GM18511 (cell line): ENCODE results near the gene MCL1.

ENCODE experiments used
- ATAC-seq: cut with Tn5 transposase; IDR thresholded peaks from one replicate; pipeline ENCODE4 v1.9.1; 2021; ENCODE audit warnings: mild to moderate bottlenecking, moderate library complexity; ENCODE audit not compliant: unreplicated experiment

The MCL1 gene

DNA sequence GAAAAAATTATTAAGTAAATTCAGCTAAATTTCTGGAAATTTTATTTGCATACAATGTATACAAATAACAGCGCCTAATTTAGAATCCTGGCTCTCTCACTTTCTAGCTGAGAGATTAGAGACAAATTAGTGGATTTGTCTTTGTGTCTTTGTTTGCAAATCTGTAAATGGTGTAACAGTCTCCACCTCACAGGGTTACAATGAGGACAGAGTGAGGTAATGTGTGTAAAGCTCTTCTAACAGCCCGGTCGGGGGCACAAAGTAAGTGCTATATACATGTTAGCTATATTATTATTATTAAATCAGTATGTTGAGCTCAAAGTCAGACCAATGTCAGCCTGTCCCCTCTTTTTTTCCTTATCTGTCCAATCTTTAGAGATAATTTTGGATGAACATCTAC lies 35.2 kb downstream of the MCL1 start:
- ATAC-seq, result no peak

DNA sequence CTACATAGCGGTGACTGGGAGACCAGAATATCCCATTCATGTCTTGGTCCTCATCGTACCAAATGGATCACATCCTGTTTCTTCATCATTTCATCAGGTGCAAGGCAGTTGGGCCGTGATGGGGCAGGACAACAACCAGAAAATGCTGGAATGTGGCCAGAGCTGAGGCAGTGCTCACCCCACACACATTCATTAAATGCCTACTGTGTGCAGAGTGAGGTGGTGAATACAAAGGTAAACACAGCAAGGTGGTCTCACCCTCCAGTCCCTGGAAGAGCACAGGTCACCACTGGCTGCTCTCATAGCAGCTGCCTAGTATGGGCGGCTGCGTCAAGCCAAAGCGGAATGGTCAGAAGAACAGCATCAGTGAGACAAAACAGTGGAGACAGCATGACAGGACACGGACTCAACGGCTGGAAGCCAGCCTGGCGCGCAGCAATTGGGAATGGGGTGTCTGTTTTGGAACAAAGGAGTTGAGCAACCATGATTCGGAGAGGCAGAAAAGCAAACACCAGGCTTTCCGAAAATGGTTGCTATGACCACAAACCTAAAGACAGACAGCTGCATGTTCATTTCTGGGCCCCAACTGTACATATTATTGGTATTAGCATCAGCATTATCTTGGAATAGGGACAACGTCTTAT lies 35.8 kb downstream of the MCL1 start:
- no peak for ATAC-seq

DNA sequence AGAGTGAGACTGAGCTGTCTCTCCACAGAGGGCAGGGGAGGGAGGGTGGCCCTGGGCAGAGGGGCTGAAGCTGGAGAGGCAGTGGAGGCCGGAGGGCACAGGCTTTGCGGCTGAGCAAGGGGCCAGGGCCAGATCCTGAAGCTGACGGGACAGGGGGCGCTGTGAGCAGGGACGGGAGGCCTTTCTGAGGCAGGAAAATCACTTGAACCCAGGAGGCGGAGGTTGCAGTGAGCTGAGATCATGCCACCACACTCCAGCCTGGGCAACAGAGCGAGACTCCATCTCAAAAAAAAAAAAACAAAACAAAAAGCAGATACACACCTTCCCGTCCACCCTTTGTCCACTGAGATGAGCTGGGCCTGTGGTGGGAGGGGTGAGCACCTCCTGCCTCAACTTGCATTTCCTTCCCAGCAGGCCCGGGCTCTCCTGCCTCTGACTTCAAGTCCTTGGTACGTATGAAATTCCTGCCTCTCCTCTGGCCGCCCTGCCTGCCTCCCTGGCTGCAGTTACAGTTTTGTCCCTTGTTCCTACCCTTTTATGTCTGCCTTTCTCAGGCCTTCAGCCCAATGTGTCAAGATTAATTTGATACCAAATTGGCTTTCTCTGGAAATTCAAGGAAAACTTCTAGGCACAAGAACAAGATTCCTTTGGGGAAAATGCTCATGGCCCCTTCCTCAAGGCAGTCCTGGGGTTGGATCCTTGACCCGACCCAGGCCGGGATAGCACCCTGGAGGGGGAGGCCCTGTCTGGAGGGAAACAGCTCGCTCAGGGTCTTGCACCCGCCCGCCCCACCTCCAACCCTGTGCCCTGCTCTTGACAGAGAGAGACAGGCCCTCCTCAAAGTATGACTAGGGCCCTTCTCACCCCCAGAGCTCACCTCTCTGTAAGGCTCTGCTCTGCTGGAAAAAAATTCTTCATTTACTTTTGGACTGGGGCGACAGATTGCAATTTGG lies 41.4 kb downstream of the MCL1 start:
- no peak for ATAC-seq

DNA sequence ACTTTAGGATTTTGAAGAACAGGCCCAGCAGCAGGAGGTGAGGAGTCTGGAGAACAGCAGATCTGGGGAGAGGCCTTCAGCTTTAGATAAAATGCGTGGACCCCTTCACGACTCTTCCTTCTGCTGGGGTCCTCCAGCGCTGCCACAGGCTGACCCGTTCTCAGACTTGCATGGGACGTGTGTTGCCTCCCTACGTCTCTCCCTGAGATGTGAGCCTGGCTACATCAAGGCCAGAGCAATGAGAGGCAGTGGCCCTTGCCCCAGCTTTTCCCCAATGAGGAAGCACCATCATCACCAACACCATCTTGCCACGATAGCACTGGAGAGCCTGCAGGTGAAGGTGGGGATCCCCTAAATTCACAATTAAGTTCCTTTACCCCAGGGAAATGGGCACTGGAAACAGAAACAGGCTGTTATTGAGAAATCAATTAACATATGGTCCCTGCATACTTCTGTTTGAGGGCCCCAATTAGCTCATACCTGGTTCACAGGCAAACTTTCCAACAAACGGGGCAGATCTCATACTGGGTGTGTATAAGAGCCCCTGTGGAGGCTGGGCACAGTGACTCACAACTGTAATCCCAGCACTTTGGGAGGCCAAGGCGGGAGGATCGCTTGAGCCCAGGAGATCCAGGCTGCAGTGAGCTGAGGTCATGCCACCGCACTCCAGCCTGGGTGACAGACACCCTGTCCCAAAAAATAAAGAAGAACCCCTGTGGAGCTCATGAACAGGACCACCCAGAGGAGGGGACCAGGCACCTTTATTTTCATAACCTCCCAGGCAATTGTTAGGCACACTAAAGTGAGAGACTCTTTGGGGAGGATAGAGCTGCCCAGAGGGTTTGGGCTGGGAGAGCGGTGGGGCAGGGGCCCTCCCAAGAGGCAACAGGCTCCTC lies 42.3 kb downstream of the MCL1 start:
- no peak for ATAC-seq

DNA sequence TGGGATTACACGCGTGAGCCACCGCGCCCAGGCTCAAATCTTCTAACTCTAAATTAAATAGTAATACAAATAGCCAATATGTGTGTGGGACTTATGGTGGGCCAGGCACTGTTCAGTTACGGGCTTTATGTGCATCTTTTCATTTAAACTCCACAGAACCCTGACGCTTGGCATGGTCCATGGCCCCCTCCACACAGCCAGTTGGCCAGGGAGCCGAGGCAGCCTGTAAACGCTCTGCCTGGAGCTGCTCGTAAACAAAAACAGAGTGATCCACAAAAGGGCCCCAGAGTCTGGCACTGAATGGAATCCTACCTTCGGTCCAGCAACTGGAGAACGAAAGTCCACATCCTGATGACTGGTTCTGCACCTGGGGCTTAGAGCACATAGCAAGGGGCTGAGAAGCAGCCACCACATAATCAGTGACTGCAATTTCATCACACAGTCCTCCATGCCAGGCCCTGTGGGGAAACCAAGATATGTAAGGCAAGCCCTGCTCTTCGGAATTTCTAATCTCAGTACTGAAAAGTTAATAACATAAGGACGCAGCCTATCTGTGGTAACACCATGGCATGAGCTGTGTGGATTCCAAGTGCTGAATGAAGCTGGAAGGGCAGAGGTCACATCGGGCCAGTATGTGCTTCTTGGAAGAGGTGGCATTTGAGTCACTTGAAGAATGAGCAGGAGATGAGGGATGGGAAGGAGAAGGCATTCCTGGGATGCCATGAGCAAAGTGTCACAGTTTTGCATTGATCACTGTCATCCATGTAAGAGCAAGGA lies 43.7 kb downstream of the MCL1 start:
- ATAC-seq, result no peak

DNA sequence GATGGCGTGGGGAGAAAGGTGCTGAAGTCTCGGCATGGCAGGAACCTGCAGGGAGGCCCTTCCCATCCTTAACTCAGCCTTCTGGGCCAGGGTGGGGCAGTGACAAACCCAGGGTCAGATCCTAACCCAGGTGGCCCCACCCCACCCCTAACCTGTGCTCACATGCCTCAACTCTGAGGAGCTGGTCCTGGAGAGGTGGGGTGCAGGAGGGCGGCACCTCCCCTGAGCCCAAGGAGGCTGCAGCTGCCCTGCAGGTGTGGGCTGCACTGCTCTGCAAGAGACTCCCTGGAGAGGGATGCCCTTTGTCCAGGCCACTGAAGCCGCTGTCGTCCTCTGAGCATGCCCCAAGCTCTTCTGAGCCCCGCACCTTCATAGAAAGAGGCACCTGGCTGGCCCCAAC lies 45.4 kb downstream of the MCL1 start:
- ATAC-seq, result no peak

DNA sequence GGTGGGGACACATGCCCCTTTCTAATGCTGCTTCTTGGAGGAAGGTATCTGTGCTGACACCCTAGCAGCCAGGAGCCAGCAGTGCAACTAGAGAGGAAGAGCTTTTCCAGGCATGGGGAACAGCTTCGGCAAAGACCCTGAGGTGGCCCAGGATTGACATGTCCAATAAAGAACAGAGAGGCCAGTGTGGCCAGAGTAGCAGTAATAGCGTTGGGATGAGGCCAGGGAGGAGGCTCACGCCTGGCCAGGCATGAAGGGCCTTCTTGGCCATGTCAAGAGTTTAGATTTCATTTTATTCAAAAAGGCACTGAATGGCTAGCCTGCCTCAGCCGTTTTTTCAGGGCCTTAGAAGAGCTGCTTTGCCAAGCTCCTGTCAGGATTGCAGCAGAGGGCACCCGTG lies 46.5 kb downstream of the MCL1 start:
- ATAC-seq, result no peak

DNA sequence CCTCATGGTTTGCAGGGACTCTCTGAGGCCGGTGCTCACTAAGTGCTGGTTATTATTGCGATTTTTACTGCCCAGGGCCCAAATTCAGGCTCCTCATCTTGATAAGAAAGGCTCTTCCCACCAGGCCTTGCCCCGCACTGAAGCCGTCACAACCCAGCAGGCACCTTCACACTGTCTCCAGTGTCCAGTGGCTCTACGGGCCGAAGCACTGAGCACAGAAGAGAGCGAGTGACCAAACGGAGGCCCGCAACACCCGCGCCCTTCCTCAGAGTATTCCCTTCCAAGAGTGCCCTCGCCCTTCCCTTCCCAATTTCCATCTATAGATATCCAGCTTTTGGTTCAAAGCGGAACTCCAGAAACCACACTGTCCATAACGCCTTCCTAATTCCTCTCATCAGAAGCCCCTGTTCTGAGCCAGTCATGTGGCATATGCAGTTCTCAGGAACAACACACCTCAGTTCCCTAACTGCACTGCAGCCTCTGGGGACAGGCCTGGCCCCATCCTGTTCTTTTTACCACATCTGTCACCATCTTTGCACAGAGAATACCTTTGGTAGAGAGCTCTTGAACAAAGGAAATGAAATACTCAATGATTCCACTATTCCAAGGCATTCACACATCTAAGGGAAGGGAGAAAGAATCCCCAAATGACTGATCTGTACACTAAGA lies 48.8 kb downstream of the MCL1 start:
- ATAC-seq, result no peak

DNA sequence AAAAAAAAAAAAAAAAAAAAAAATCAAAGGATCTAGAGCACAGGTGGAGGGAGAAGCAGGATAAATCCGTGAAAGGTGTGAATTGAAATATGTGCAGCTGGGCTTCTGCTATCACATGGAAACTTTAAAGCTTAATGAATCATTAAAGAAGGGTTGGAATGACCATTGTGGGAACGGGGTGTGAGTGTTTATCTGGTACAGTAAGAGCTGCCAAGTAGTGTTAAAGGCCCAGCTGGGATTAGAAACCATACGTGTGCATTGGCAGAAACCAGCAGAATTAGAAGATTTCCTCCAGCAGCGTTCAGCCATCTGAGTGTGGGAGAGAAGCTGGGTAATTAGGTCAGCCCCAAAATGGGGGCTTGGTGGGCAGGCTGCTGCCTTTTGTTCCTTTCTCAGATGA lies 50.4 kb downstream of the MCL1 start:
- no peak for ATAC-seq

DNA sequence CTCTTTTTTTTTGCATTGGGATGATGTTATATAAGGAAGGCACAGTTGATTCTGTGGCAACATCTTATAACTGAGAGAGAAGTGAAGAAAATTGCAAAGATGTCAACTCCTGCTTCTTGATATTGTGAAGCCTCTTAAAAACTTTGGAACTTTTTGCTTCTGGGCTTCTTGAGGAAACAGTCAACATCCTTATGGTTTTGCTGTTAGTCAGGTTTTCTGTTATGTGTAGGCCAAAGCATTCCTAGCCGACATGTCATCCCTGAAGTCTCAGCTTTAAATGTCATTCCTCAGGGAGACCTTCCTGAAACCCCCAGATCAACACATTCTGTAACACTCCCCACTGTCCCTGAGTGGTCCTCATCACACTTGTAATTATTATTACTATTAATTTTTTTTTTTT lies 51.2 kb downstream of the MCL1 start:
- ATAC-seq, result no peak

DNA sequence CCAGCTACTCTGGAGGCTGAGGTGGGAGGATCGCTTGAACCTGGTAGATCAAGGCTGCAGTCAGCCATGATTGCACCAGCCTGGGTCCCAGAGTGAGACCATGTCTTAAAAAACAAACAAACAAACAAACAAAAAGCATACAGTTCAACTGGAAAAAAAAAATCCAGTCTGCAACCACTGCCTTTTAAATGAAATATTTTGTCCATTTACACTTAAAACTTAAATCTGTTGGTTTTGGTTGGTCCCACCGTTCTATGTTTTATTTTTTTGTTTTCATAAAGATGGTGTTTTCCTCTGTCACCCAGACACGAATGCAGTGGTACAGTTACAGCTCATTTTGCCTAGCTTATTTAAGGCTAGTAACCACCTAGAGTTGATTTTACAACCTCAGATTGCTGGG lies 54.1 kb downstream of the MCL1 start:
- ATAC-seq, result no peak
